Panc1 (cell line): ENCODE data around the gene ARHGEF25. TPM values are rescaled to one million over a fixed set of nuclear protein-coding genes. Genes with fewer than 3 reads are reported as not detected.

Source experiments
- ATAC-seq: fragments of 200-7000 bp; cut with Tn5 transposase; 2 replicates; pipeline ENCODE4 v1.9.1; 2020; ENCODE audit warnings: mild to moderate bottlenecking, moderate library complexity
- BruUV-seq: library from RNA; stranded (reverse); fragments of 400-500 nt; replicated peaks from 2 replicates; lab custom pipeline; 2021; lab: Mats Ljungman, UMichigan
- CTCF ChIA-PET: fragments of 300-600 bp; sonication (Branson Sonifier 250); formaldehyde crosslinking; loops from one replicate; lab custom pipeline; 2022; ENCODE audit warnings: antibody characterized with exemption; lab: Charles Lee
- POLR2A ChIA-PET: fragments of 300-600 bp; sonication (Branson Sonifier 250); formaldehyde crosslinking; loops from one replicate; lab custom pipeline; 2022; ENCODE audit warnings: antibody characterized with exemption; lab: Charles Lee
- DNase-seq: peaks from one replicate; pipeline ENCODE4 v3.0.0-alpha.2; 2010; ENCODE audit warnings: low read depth, low spot score
- H3K27ac ChIP-seq: 2 replicates; pipeline ENCODE4 v1.5.1; 2011; ENCODE audit warnings: mild to moderate bottlenecking, low read length, inconsistent platforms
- H3K27me3 ChIP-seq: fragments of 200-500 bp; sonication (Bioruptor generic); 2 replicates; pipeline ENCODE4 v1.6.0; 2014; ENCODE audit warnings: low read length, inconsistent platforms; ENCODE audit not compliant: control insufficient read depth, insufficient read depth
- H3K36me3 ChIP-seq: fragments of 200-500 bp; sonication (Bioruptor generic); 2 replicates; pipeline ENCODE4 v1.5.1; 2014; ENCODE audit warnings: inconsistent platforms, mild to moderate bottlenecking, low read length, moderate library complexity; ENCODE audit not compliant: control insufficient read depth, insufficient read depth
- H3K4me1 ChIP-seq: 2 replicates; pipeline ENCODE4 v1.5.1; 2011; ENCODE audit warnings: inconsistent platforms, mild to moderate bottlenecking, low read length, moderate library complexity; ENCODE audit not compliant: control insufficient read depth, insufficient read depth
- H3K4me3 ChIP-seq, 2 experiments: 2 replicates each; pipeline ENCODE4 v1.5.1; 2011 to 2012; ENCODE audit warnings: low read depth in 2 of 2, low read length in 2 of 2, mild to moderate bottlenecking in 2 of 2, inconsistent platforms in 1 of 2, moderate library complexity in 1 of 2
- H3K9me3 ChIP-seq: fragments of 200-500 bp; sonication (Bioruptor generic); 2 replicates; pipeline ENCODE4 v1.5.1; 2014; ENCODE audit warnings: low read depth, mild to moderate bottlenecking, inconsistent platforms, low read length, moderate library complexity; ENCODE audit not compliant: control insufficient read depth, insufficient read depth
- CTCF ChIP-seq: fragments of 450-650 bp; IDR thresholded peaks from 2 replicates; pipeline ENCODE4 v1.5.1; 2017; ENCODE audit warnings: mild to moderate bottlenecking
- POLR2AphosphoS5 ChIP-seq: IDR thresholded peaks from 2 replicates; pipeline ENCODE4 v1.6.1; 2012; ENCODE audit warnings: mild to moderate bottlenecking, low read depth, low read length, moderate library complexity
- REST ChIP-seq, 2 experiments: IDR thresholded peaks; 2 replicates each; pipeline ENCODE4 v1.6.1; 2011 to 2012; ENCODE audit warnings: low read depth in 2 of 2, control low read depth in 1 of 2, low read length in 1 of 2, mild to moderate bottlenecking in 1 of 2, moderate library complexity in 1 of 2; ENCODE audit not compliant: insufficient read depth in 1 of 2
- SIN3A ChIP-seq: IDR thresholded peaks from 2 replicates; pipeline ENCODE4 v1.6.1; 2012; ENCODE audit warnings: low read depth, mild to moderate bottlenecking, low read length, moderate library complexity, borderline replicate concordance; ENCODE audit not compliant: insufficient read depth
- TCF7L2 ChIP-seq: IDR thresholded peaks from 2 replicates; pipeline ENCODE4 v1.6.1; 2011; ENCODE audit warnings: mild to moderate bottlenecking, low read depth, low read length, inconsistent platforms
- in situ Hi-C: cut with HindIII; loops from 2 replicates; pipeline ENCODE4 v1.10.0; 2016; ENCODE audit warnings: low sequenced_read_pairs, low pct_unique_long_range_greater_than_20kb
- intact Hi-C: fragments of 100-400 bp; cut with micrococcal nuclease; formaldehyde crosslinking; loops from one replicate; pipeline ENCODE4 v1.10.0; 2022; ENCODE audit not compliant: unreplicated experiment
- total RNA-seq: library from RNA; stranded (reverse); gene quantifications from one replicate; pipeline ENCODE4 v1.2.1, GENCODE V29; 2021; ENCODE audit not compliant: unreplicated experiment

The ARHGEF25 gene
- total RNA-seq, 1 experiment from 2014 or later, result 10.5 TPM

- ATAC-seq, result no peak
- H3K27me3 ChIP-seq, result no peaks in the 10 kb centered on the region
- intact Hi-C loops, result no loop called here
These were observed 19.7 kb downstream of the ARHGEF25 start for GRCh38 chr12:57630891-57631433.

GRCh38 chr12:57631566-57632072 lies 20.4 kb downstream of the ARHGEF25 start:
- Histone ChIP-seq H3K4me3 (peak overlapping the region; percentile 67 to 71), H3K9me3 (no peaks in the 10 kb centered on the region), H3K27me3 (no peaks in the 10 kb centered on the region), H3K4me1 (peaks cover 8% of the 10 kb centered on the region), H3K27ac (peak overlapping the region; percentile 71), H3K36me3 (no peaks in the 10 kb centered on the region; the same call in 1 of the 2 replicates)
- ChIA-PET POLR2A (no interaction called here), CTCF (interaction anchor here (1.0 kb wide), 1 partner anchor 48 kb away, joined by 9 read pairs; no protein-coding TSS in a partner anchor)
- BruUV-seq, result no TSS peak
- DNase-seq (no peak), ATAC-seq (no peak)
- in situ Hi-C loops, result no loop called here
- TF ChIP-seq TCF7L2 (no peak), SIN3A (no peak), REST (IDR thresholded peaks at IDR 0.05; ENCODE audit: insufficient read depth in 1 of 2, low read depth in 2 of 2, low read length in 1 of 2) (no peak), CTCF (no peak), POLR2AphosphoS5 (no peak)
- intact Hi-C loops, result no loop called here

More at GRCh38 chr12:57630891-57631433, 19.7 kb downstream of the ARHGEF25 start:
- peaks cover 8% of the 10 kb centered on the region for H3K4me1 ChIP-seq
- DNase-seq, result no peak
- no peak overlapping the region for H3K27ac ChIP-seq
- no peak overlapping the region for H3K4me3 ChIP-seq
- ChIA-PET CTCF (interaction anchor here (1.0 kb wide), 1 partner anchor 48 kb away, joined by 9 read pairs; no protein-coding TSS in a partner anchor), POLR2A (no interaction called here)
- no peak for TF ChIP-seq TCF7L2
- no peak for TF ChIP-seq SIN3A
- no peak for TF ChIP-seq CTCF
- no peak for TF ChIP-seq POLR2AphosphoS5
- no peak for TF ChIP-seq REST (IDR thresholded peaks at IDR 0.05; ENCODE audit: insufficient read depth in 1 of 2, low read depth in 2 of 2, low read length in 1 of 2)
- no TSS peak for BruUV-seq
- in situ Hi-C loops, result no loop called here
- no peaks in the 10 kb centered on the region for H3K9me3 ChIP-seq
- no peaks in the 10 kb centered on the region; the same call in 1 of the 2 replicates for H3K36me3 ChIP-seq
